Breast epithelium (tissue), 4 donors: ENCODE measurements around the gene NCEH1. TPM values are rescaled to one million over a fixed set of nuclear protein-coding genes. Genes with fewer than 3 reads are reported as not detected.

Source experiments
- DNase-seq, 2 donors: peaks; one replicate each; pipeline ENCODE4 v3.0.0-alpha.2; 2019; ENCODE audit warnings: low spot score in 2 of 2
- H3K27ac ChIP-seq, 2 donors: fragments of 200-600 bp; sonication (generic) in 1 of 2; one replicate each; pipeline ENCODE4 v1.5.1; 2016 to 2019; ENCODE audit warnings: mild to moderate bottlenecking in 1 of 2
- H3K27me3 ChIP-seq, 2 donors: fragments of 200-600 bp; sonication (generic) in 1 of 2; one replicate each; pipeline versions ENCODE4 v1.5.1 to v1.6.0; 2017 to 2019; ENCODE audit warnings: control low read depth in 1 of 2, mild to moderate bottlenecking in 1 of 2
- H3K36me3 ChIP-seq: fragments of 200-600 bp; one replicate; pipeline ENCODE4 v1.5.1; 2019
- H3K4me1 ChIP-seq, 2 donors: fragments of 200-600 bp; sonication (generic); one replicate each; pipeline ENCODE4 v1.5.1; 2016 to 2019; ENCODE audit warnings: control low read depth in 1 of 2
- H3K4me3 ChIP-seq, 3 donors: fragments of 200-600 bp; sonication (generic); 1 replicate in 2 of 3; 2 replicates in 1 of 3; pipeline ENCODE4 v1.5.1; 2016 to 2019; ENCODE audit warnings: mild to moderate bottlenecking in 3 of 3, moderate library complexity in 2 of 3
- H3K9me3 ChIP-seq, 2 donors: fragments of 200-600 bp; sonication (generic) in 1 of 2; one replicate each; pipeline ENCODE4 v1.5.1; 2016 to 2019; ENCODE audit warnings: control low read depth in 1 of 2
- CTCF ChIP-seq, 3 donors: fragments of 450-650 bp; IDR thresholded peaks; one replicate each; pipeline ENCODE4 v1.5.1; 2016 to 2017; ENCODE audit warnings: antibody characterized with exemption in 3 of 3, mild to moderate bottlenecking in 3 of 3, moderate library complexity in 3 of 3
- POLR2A ChIP-seq: fragments of 450-650 bp; IDR thresholded peaks from one replicate; pipeline ENCODE4 v1.6.1; 2016; ENCODE audit warnings: antibody characterized with exemption, mild to moderate bottlenecking, moderate library complexity
- POLR2AphosphoS5 ChIP-seq, 3 donors: sonication (generic); formaldehyde crosslinking; IDR thresholded peaks; one replicate each; pipeline ENCODE4 v1.6.1; 2017; ENCODE audit warnings: antibody characterized with exemption in 3 of 3
- intact Hi-C: fragments of 100-400 bp; cut with DNase I; formaldehyde crosslinking; loops from one replicate; pipeline ENCODE4 v1.15.1; 2023; ENCODE audit warnings: low total_unique reads
- total RNA-seq, 3 donors: library from RNA; depleted of rRNA; stranded (reverse); fragments of >200 nt; gene quantifications; one replicate each; pipeline ENCODE4 v1.1.0, GENCODE V29; 2016

The NCEH1 gene
- total RNA-seq, 3 donors from 2014 or later: 8.5 to 23.9 (median 10.4) TPM

DNA sequence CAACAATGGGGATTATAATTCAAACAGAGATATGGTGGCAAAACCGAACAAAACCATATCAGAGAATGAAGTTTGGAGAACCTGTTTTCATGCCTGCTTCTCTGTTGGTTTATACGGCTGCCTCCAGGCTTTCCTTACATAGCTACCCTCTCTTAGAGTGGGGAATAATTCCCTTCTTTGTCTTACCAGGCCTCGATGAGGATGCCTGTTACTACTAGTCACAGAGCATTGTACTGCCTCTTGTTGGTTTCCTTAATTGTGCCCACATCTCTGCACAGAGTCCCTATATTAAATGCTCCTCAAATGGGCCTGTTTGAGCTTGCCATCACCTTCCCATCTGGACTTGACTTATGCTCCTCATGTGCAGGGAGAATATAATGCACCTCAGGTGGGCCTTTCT, 92.9 kb downstream of the NCEH1 start:
- Histone ChIP-seq H3K4me1 (no peaks in the 10 kb centered on the region), H3K36me3 (no peaks in the 10 kb centered on the region), H3K27me3 (no peaks in the 10 kb centered on the region), H3K27ac (no peak overlapping the region), H3K9me3 (peaks cover 3 to 9% of the 10 kb centered on the region in 2 donors), H3K4me3 (no peak overlapping the region)
- no peak for TF ChIP-seq POLR2A
- no peak for TF ChIP-seq POLR2AphosphoS5 (IDR thresholded peaks at IDR 0.05)
- TF ChIP-seq CTCF (IDR thresholded peaks at IDR 0.05): no peak
- intact Hi-C loops: no loop called here
- DNase-seq: no peak

DNA sequence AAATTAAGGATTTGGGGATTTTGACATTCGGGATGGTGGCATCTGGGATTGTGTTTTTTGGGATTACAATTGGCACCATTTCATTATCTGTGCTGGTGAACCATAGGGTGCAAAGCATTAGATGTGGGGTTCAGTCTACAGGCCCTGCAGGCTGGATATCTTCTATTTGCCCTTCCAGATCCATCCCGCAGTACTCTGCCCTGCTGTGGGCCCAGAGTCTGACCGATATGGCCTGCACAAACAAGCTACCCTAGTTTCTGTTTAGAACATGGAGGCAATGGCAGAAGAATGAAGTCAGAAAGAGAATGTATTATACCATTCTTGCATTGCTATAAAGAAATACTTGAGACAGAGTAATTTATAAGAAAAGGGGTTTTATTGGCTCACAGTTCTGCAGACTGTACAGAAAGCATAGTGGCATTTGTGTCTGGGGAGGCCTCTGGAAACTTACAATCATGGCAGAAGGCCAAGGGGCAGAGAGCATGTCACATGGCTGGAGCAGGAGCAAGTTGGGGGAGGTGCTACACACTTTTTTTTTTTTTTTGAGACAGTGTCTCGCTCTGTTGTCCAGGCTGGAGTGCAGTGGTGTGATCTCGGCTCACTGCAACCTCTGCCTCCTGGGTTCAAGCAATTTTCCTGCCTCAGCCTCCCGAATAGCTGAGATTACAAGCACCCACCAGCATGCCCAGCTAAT, 93.7 kb downstream of the NCEH1 start:
- DNase-seq: no peak
- Histone ChIP-seq H3K4me1 (no peaks in the 10 kb centered on the region), H3K9me3 (peaks cover 3 to 9% of the 10 kb centered on the region in 2 donors), H3K36me3 (no peaks in the 10 kb centered on the region), H3K27ac (no peak overlapping the region), H3K27me3 (no peaks in the 10 kb centered on the region), H3K4me3 (no peak overlapping the region)
- intact Hi-C loops: no loop called here
- no peak for TF ChIP-seq POLR2AphosphoS5 (IDR thresholded peaks at IDR 0.05)
- TF ChIP-seq CTCF (IDR thresholded peaks at IDR 0.05): no peak
- no peak for TF ChIP-seq POLR2A

- intact Hi-C loops: no loop called here
- Histone ChIP-seq H3K27me3 (no peaks in the 10 kb centered on the region), H3K27ac (no peak overlapping the region), H3K9me3 (peaks cover 3 to 9% of the 10 kb centered on the region in 2 donors), H3K36me3 (no peaks in the 10 kb centered on the region), H3K4me3 (no peak overlapping the region), H3K4me1 (no peaks in the 10 kb centered on the region)
- TF ChIP-seq POLR2AphosphoS5 (IDR thresholded peaks at IDR 0.05) (no peak), CTCF (IDR thresholded peaks at IDR 0.05) (no peak), POLR2A (no peak)
- no peak for DNase-seq
These were observed 94.8 kb downstream of the NCEH1 start for GRCh38 chr3:172616031-172616461.

DNA sequence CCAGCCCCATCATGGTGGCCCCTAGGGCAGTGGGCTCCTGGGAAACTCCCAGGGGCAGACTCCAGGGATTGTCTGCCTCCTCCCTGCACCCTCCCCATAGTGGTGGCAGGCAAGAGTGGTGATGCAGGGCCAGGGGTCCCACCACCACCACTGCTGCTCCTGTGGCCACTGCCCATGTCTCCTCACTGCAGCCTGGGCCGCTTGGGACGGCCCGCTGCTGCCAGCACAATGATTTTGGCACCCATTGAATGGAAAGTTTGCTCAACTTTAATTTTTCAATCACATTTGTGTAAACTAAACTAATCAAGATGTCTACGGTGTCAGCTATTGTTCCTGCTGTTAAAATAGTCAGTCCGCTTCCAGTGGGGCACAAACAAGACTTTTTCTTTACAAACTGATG, 95.6 kb downstream of the NCEH1 start:
- peaks cover 3 to 9% of the 10 kb centered on the region in 2 donors for H3K9me3 ChIP-seq
- intact Hi-C loops: no loop called here
- no peak overlapping the region for H3K27ac ChIP-seq
- no peaks in the 10 kb centered on the region for H3K27me3 ChIP-seq
- H3K4me3 ChIP-seq: no peak overlapping the region
- DNase-seq: no peak
- TF ChIP-seq POLR2AphosphoS5 (IDR thresholded peaks at IDR 0.05): no peak
- no peak for TF ChIP-seq CTCF (IDR thresholded peaks at IDR 0.05)
- TF ChIP-seq POLR2A: no peak
- H3K4me1 ChIP-seq: no peaks in the 10 kb centered on the region
- H3K36me3 ChIP-seq: no peaks in the 10 kb centered on the region

DNA sequence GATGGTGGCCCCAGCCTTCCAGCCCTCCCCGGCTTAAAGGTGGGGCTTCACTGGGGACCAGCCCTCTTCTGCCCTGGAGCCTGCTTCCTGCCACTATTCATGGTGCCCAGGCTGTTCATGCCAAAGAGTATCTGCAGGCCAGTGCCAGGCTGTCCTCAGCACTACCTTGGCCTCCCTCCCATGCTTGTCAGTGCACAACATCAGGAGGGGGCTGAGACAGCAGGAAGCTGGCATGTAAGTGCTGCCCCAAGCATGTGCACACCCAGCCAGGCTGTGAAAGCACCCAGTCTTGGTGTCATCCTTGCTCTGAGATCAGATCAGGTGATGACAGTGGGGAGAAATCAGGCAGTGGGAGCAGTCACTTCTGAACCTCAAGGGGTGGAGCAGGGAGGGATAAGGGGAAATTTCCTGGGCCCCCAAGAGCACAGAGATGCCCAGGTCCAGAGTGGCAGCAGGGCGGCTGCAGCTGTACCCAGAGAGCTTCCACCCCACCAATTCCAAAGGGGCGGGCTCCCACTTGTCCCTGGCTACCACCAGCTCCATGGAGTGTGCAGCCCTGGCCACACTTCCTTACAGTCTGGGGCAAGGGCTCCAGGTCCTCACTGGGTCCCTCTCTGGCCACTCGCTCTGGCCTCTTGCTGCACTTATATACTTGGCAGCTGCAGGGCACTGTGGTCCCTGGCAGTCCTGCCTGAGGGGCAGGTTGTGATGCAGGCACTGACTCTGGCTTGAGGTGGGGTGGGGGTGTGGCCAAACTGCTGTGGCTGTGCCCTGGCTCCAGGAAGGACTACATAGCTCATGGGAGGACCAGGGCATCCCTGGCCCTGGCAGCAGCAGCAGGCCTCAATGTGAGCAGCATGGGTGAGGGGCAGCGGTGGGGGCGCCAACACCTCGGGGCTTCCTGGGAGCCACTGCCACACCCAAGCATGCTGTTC, 96.3 kb downstream of the NCEH1 start:
- Histone ChIP-seq H3K36me3 (no peaks in the 10 kb centered on the region), H3K27ac (no peak overlapping the region), H3K9me3 (peaks cover 3 to 9% of the 10 kb centered on the region in 2 donors), H3K27me3 (no peaks in the 10 kb centered on the region), H3K4me3 (no peak overlapping the region), H3K4me1 (no peaks in the 10 kb centered on the region)
- TF ChIP-seq CTCF (IDR thresholded peaks at IDR 0.05) (no peak), POLR2A (no peak), POLR2AphosphoS5 (IDR thresholded peaks at IDR 0.05) (no peak)
- intact Hi-C loops: no loop called here
- DNase-seq: no peak
